ENCODE data around the gene TRAF1.

TRAF1 gene

GRCh38 chr9:120890320-120891244 lies 36.0 kb downstream of the TRAF1 start:
- no peak for DNase-seq (ENCODE audit: low spot score)

- no peak for DNase-seq (ENCODE audit: low spot score)
Measured at GRCh38 chr9:120889606-120890271, 36.9 kb downstream of the TRAF1 start.

GRCh38 chr9:120888626-120889025 lies 38.0 kb downstream of the TRAF1 start:
- no peak for DNase-seq (ENCODE audit: low spot score)

- no peak for DNase-seq (ENCODE audit: low spot score)
Measured at GRCh38 chr9:120886490-120886967, 40.1 kb downstream of the TRAF1 start.

- DNase-seq (ENCODE audit: low spot score): no peak
Measured at GRCh38 chr9:120885958-120886357, 40.6 kb downstream of the TRAF1 start.

GRCh38 chr9:120885457-120885856 lies 41.1 kb downstream of the TRAF1 start:
- no peak for DNase-seq (ENCODE audit: low spot score)

GRCh38 chr9:120883608-120883996 lies 43.0 kb downstream of the TRAF1 start:
- DNase-seq (ENCODE audit: low spot score): no peak

GRCh38 chr9:120882935-120883607 lies 43.5 kb downstream of the TRAF1 start:
- no peak for DNase-seq (ENCODE audit: low spot score)

- no peak for DNase-seq (ENCODE audit: low spot score)
Measured at GRCh38 chr9:120879446-120879845, 47.1 kb downstream of the TRAF1 start.

GRCh38 chr9:120878188-120879130 lies 48.1 kb downstream of the TRAF1 start:
- no peak for DNase-seq (ENCODE audit: low spot score)

- peak; percentile 46 for DNase-seq (ENCODE audit: low spot score)
Measured at GRCh38 chr9:120877276-120878034, 49.1 kb downstream of the TRAF1 start.

- no peak for DNase-seq (ENCODE audit: low spot score)
Measured at GRCh38 chr9:120876842-120877240, 49.8 kb downstream of the TRAF1 start, which contains the start of gene PHF19. TSS of gene PHF19 (minus strand) at chr9:120877188. CDS start at chr9:120874741, 2,447 bp downstream.

GRCh38 chr9:120875954-120876841 lies 50.4 kb downstream of the TRAF1 start:
- peak; percentile 86 for DNase-seq (ENCODE audit: low spot score)

- DNase-seq (ENCODE audit: low spot score): no peak
Measured at GRCh38 chr9:120875643-120875953, 51.0 kb downstream of the TRAF1 start.

- DNase-seq (ENCODE audit: low spot score): no peak
Measured at GRCh38 chr9:120875195-120875565, 51.4 kb downstream of the TRAF1 start.

- no peak for DNase-seq (ENCODE audit: low spot score)
Measured at GRCh38 chr9:120874226-120875194, 52.1 kb downstream of the TRAF1 start.

GRCh38 chr9:120873512-120873911 lies 53.1 kb downstream of the TRAF1 start:
- no peak for DNase-seq (ENCODE audit: low spot score)

- DNase-seq (ENCODE audit: low spot score): no peak
Measured at GRCh38 chr9:120872791-120873502, 53.6 kb downstream of the TRAF1 start.

All from cerebellar cortex (tissue), 1 donor.